ENCODE results near the gene TMEM117.
"Not testable (repeated sequence)": the region's sequence is repeated elsewhere in the genome, so short reads cannot be mapped to it uniquely, and the experiment has no call there.

Gene TMEM117

GRCh38 chr12:44126806-44127205 lies 290.9 kb downstream of the TMEM117 start:
- DNase-seq: no peak

DNA sequence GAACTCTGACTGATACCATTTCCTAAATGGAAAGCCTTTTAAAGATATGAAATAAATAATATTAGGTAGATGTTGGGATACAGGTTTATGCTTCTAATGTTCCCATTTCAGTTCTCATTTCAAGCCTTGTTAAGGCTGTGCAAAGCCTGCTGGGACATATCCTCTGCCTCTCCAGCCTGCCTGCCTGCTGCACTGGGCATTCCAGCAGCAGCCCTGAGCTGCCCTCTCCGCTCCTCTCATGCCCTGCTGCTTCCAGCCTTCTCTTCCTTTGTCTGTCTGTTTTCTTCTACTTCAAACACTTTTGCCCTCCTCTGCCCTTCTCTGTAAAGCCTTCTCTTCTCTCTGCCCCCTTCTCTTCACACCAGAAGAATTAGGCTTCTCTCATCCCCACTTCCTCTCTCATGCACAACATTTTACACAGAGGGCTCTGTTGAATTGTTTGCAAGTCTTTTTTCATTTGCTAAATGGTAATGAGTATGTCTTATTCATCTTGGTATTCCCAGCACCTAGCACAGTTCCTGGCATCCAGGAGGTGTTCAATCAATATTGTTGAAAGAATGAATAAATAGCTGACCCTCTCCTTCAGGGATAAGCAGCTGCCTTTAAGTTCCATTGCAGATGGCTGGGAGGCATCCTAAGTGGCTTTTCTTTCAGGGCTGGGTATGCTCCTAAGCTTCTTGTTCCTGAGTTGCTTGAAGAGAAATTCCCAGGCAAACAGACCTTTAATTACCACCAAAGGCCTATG lies 292.3 kb downstream of the TMEM117 start:
- no peak for DNase-seq

DNA sequence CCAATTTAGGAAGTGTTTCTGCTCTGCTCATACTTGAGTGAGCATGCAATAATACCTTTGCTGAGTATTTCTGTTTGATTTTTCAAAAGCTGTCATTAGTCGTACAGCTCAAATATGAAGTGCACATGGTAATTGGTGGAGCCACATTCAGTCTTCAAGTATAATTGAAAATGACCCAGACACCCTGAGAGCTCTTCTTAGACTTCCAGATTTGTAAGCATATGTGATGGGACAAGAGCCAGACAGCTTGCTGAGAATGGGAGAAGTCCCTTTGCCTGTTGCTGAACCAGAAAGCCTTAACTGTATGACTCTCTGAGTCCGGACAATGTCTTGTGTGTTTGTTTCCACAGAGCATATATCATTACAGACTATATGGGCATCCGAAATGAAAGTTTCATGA lies 307.3 kb downstream of the TMEM117 start:
- DNase-seq: no peak

GRCh38 chr12:44148936-44149335 lies 313.1 kb downstream of the TMEM117 start:
- DNase-seq: no peak

DNA sequence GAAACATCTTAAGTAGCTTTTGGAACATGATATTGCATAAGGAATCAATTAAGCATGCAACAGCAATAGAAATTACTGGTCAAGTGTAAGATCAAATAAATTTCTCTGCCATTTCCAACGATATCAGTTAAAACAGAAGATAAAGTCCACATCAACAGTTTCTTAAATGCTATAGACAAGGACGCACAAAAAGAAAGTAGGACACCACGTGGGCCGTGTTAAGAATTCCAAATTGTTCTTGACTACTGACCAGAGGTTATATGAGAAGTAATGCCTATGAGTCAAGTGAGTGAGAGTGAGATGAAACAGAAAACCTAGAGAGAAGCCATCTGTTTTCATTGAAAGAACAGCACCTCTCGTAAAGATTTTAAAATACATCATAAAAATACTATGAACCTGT lies 318.2 kb downstream of the TMEM117 start:
- no peak for DNase-seq

- DNase-seq: no peak
Measured at GRCh38 chr12:44155358-44155757, 319.5 kb downstream of the TMEM117 start.

- no peak for DNase-seq
Measured at GRCh38 chr12:44157359-44157758, 321.5 kb downstream of the TMEM117 start.

DNA sequence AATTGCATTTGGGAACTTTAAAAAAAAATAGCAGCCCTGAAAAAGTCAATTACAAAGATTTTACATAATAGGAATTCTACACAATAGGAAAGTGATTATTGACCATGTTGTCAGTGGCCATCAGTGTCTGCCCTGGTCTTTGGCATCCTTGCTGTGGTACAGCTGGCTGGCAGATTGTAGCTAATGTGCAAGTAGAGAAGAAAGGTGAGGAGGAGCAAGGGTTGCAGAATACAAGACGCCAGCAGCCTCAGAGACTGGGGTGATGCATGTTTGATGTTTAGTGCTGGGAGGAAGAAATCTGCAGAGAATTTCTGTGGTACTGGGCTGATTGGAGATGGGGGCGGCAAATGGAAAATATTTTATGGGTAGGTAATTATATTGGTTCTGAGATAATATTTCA lies 322.9 kb downstream of the TMEM117 start:
- DNase-seq: no peak

GRCh38 chr12:44159216-44159615 lies 323.3 kb downstream of the TMEM117 start:
- DNase-seq: no peak

- DNase-seq: no peak
Measured at GRCh38 chr12:44159862-44160261, 324.0 kb downstream of the TMEM117 start.

GRCh38 chr12:44162961-44163360 lies 327.1 kb downstream of the TMEM117 start:
- DNase-seq: no peak

- no peak for DNase-seq
Measured at GRCh38 chr12:44174053-44174452, 338.2 kb downstream of the TMEM117 start.

DNA sequence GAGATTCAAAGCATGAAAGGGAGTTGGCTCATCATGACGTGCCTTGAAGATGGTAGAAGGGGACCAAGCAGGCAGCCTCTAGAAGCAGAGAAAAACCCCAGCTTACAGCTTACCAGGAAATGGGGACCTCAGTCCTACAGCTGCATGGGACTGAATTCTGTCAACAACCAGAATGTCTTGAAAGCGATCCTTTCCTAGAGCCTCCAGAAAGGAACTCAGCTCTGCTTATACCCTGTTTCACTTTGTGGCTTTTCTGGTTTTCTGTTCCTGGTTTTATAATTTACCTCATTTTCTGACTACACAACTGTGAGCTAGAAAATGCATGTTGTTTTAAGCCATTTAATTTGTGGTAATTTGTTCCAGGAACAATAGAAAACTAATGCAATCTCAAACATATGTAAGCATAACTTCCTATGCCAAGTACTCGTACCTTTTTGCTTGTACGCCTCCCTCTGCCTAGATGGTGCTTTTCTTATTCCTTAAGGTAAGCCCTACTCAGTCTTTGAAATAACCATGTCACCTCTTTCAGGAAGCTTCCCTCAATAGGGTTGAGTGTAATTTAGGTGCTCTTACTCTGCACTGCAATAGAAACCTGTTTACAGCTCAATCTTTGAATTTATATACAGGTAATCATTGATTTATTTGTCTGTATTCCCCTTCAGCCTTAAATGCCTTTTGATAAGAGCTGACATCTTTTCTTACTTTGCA lies 348.8 kb downstream of the TMEM117 start:
- DNase-seq: no peak

GRCh38 chr12:44193281-44193680 lies 357.4 kb downstream of the TMEM117 start:
- DNase-seq: no peak

DNA sequence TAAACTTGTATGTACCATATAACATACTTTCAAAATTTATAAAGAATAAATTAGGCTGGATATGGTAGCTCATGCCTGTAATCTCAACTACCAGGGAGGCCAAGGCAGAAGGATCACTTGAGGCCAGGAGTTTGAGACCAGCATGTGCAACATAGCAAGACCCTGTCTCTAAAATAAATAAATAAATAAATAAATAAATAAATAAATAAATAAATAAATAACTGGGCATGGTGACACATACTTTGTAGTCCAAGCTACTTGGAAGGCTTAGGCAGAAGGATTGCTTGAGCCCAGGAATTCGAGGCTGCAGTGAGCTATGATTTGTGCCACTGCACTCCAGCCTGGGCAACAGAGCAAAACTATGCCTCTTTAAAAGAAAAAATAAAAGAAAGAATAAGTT lies 359.8 kb downstream of the TMEM117 start:
- not testable (repeated sequence) for DNase-seq

DNA sequence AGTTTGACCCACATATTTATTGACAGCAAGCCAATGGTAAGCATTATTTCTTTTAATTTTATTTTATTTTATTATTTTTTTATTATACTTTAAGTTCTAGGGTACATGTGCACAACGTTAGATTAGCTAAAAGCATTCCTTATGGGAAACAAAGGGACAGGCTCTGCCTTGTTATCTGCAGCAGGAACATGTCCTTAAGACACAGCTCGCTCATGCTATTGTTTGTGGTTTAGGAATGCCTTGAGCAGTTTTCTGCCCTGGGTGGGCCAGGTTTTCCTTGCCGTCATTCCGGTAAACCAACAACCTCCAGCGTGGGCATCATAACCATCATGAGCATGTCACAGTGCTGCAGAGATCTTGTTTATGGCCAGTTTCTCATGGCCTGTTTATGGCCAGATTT lies 370.2 kb downstream of the TMEM117 start:
- no peak for DNase-seq

DNA sequence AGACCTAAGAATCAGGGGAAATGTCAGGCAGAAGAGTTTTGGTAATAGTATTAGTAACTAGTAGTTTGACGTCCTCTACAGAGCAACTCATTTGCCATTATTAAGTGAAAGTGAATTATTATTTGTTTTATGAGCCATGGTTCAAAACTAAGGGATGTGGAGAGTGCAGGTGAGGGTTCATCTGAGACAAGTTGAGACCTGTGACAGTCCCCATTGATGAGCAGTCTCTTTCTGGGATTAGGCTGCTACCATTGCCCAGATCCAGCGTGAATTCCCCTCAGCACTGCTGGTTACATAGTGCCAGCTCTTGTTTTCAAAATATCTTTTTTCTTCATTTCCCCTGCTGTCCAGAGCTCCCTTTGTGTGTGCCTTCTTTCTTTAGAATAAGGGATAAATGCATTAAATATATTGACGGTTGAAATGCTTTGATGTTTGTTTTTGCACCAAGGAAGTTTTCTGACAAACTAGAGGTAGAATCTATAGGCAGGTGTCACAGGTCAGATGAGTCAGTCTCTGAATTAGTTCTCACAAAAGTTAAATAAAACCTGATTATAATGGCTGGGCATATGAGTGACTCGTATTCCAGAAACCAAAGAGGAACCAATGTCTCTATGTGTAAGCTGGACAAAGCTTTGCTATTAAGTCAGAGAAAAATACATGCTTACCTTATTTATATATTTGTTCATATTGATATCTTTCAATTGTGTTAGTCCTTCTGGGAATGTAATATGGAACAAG lies 381.4 kb downstream of the TMEM117 start:
- no peak for DNase-seq

GRCh38 chr12:44223736-44224135 lies 387.9 kb downstream of the TMEM117 start:
- DNase-seq: no peak

DNA sequence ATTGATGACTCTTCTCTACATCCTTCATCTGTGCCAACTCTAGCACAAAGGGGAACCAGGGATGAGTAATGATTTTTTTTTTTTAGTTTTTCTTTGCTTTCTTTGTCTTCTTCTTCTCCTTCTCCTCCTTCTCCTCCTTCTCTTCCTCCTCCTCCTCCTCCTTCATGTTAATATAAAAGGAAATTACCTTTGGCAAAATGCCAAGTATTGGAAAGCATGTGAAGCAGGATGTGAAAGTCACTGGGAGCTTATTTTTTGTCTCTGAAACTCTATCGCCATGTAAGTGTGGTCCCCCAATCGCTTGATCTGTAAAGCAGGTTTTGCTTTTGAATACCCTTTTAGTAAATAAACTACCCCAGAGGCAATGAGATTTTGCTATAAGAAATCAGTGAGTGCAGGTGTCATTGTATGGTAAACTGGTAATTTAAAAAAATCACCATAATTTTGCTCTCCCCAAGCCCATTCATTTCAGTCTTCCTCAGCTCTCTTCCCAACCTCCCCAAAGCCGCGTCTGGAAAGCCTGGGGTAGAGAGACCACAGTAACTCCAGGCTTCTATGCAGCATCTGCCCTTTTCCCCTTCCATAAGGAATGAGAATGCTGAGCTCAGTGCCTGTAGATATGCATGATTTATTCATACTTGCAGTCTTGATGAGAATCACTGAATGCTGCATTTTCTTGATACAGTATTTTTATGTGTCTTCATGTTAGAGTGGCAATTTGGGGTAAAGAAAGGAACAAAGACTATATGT lies 388.7 kb downstream of the TMEM117 start:
- DNase-seq: no peak

GRCh38 chr12:44225149-44225510 lies 389.2 kb downstream of the TMEM117 start:
- no peak for DNase-seq

DNA sequence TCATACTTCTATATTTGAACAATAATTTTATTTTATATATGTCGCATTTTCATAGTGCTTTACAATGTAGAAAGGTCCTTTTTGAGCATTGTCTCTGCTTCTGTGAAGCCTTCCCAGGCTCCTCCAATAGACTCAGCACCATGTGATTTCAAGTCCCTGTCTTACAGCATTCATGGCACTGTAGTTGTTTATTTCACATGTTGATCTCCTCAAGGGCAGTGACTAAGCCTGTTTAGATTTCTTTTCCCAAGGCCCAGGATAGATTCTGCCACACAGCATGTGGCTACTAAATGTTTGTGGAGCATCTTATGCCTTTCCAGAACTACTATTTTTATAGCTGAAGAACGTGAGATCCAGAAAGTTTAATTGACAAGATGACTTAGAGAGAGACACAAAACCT lies 391.7 kb downstream of the TMEM117 start:
- no peak for DNase-seq

DNA sequence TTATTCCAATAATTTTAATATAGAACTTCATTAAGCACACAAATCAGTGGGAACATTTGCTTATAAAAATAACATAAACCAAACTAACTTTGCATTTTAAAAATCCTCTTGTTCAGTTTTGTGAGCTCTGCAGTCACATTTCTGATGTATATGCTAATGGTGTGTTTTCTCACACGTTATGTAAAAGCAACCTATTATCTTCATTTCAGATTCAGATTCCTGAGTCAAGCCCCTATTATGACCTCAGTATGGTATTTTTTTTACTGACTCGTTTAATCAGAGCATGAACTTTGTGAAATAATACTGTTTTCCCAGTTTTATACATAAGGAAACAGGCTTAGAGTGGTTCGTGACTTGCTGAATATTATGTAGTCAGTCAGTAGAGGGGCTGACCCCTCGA lies 394.0 kb downstream of the TMEM117 start:
- DNase-seq: no peak

GRCh38 chr12:44235674-44236073 lies 399.8 kb downstream of the TMEM117 start:
- DNase-seq: no peak
